K562 (cell line): ENCODE results near the gene CHMP3. TPM values are rescaled to one million over a fixed set of nuclear protein-coding genes. Genes with fewer than 3 reads are reported as not detected.

Source experiments
- ATF1 ChIP-seq, 2 experiments: fragments of 450-650 bp in 1 of 2; IDR thresholded peaks; 2 replicates each; pipeline ENCODE4 v1.6.1; 2016; ENCODE audit warnings: missing compliant biosample characterization in 1 of 2, missing genetic modification characterization in 1 of 2
- CBFA2T2 ChIP-seq: fragments of 450-650 bp; conservative IDR thresholded peaks from 2 replicates; pipeline ENCODE4 v1.6.1; 2017; ENCODE audit warnings: mild to moderate bottlenecking
- CREB1 ChIP-seq, 2 experiments: sonication (generic) in 1 of 2; formaldehyde crosslinking in 1 of 2; IDR thresholded peaks; 2 replicates each; pipeline versions ENCODE4 v1.6.1 to v1.8.0; 2012 to 2022; ENCODE audit warnings: inconsistent platforms in 1 of 2, mild to moderate bottlenecking in 1 of 2, missing genetic modification reagents in 1 of 2, moderate library complexity in 1 of 2
- CXXC5 ChIP-seq: fragments of 250-450 bp; sonication (Bioruptor Pico); IDR thresholded peaks from 2 replicates; pipeline ENCODE4 v1.8.0; 2022; ENCODE audit warnings: inconsistent platforms, mild to moderate bottlenecking, moderate library complexity
- FOXJ2 ChIP-seq: fragments of 200-800 bp; sonication (Bioruptor generic); IDR thresholded peaks from 2 replicates; pipeline ENCODE4 v1.6.1; 2016; ENCODE audit warnings: missing genetic modification characterization, missing compliant biosample characterization
- FOXM1 ChIP-seq, 2 experiments: fragments of 450-650 bp in 1 of 2; sonication (generic) in 1 of 2; formaldehyde crosslinking in 1 of 2; IDR thresholded peaks; 2 replicates each; pipeline versions ENCODE4 v1.6.1 to v1.9.0; 2017 to 2022; ENCODE audit warnings: low read depth in 2 of 2, mild to moderate bottlenecking in 2 of 2, missing genetic modification reagents in 1 of 2, moderate library complexity in 1 of 2
- FUS ChIP-seq: fragments of 200-400 bp; formaldehyde crosslinking; optimal IDR thresholded peaks from 2 replicates; pipeline ENCODE3; 2017; ENCODE audit warnings: low read depth, low read length
- GTF2A2 ChIP-seq: IDR thresholded peaks from 2 replicates; pipeline ENCODE4 v1.6.1; 2016; ENCODE audit warnings: mild to moderate bottlenecking, missing genetic modification characterization, missing compliant biosample characterization
- HCFC1 ChIP-seq: IDR thresholded peaks from 2 replicates; pipeline ENCODE4 v1.6.1; 2012; ENCODE audit warnings: low read depth, low read length, improper control_type of control experiment
- MXI1 ChIP-seq: IDR thresholded peaks from 2 replicates; pipeline ENCODE4 v1.6.1; 2011; ENCODE audit warnings: low read depth, mild to moderate bottlenecking, improper control_type of control experiment, low read length
- NR2C1 ChIP-seq, 2 experiments: fragments of 450-650 bp; IDR thresholded peaks; 2 replicates each; pipeline ENCODE4 v1.6.1; 2017; ENCODE audit warnings: mild to moderate bottlenecking in 2 of 2, antibody characterized with exemption in 1 of 2, inconsistent platforms in 1 of 2, missing compliant biosample characterization in 1 of 2, missing genetic modification characterization in 1 of 2
- PCBP2 ChIP-seq: fragments of 200-400 bp; formaldehyde crosslinking; IDR thresholded peaks from 2 replicates; pipeline ENCODE4 v1.6.1; 2018; ENCODE audit warnings: low read length, low read depth, mild to moderate bottlenecking, moderate library complexity; ENCODE audit not compliant: poor library complexity, severe bottlenecking
- PTTG1 ChIP-seq: fragments of 450-650 bp; IDR thresholded peaks from 2 replicates; pipeline ENCODE4 v1.6.1; 2016; ENCODE audit warnings: low read depth, mild to moderate bottlenecking, missing genetic modification characterization, missing compliant biosample characterization
- SP1 ChIP-seq: sonication (generic); formaldehyde crosslinking; IDR thresholded peaks from 2 replicates; pipeline ENCODE4 v1.8.1; 2022; ENCODE audit warnings: mild to moderate bottlenecking, missing genetic modification reagents
- SRSF1 ChIP-seq: fragments of 200-400 bp; formaldehyde crosslinking; IDR thresholded peaks from 2 replicates; pipeline ENCODE4 v1.6.1; 2017; ENCODE audit warnings: mild to moderate bottlenecking, low read depth, low read length, moderate library complexity
- TCFL5 ChIP-seq: fragments of 250-450 bp; sonication (Bioruptor Pico); conservative IDR thresholded peaks from 2 replicates; pipeline ENCODE4 v1.6.1; 2021; ENCODE audit warnings: mild to moderate bottlenecking, moderate library complexity, matching md5 sums
- TEAD4 ChIP-seq, 2 experiments: sonication (generic) in 1 of 2; formaldehyde crosslinking in 1 of 2; IDR thresholded peaks; 2 replicates each; pipeline versions ENCODE4 v1.6.1 to v1.8.0; 2012 to 2022; ENCODE audit warnings: borderline replicate concordance in 1 of 2, inconsistent platforms in 1 of 2, low read length in 1 of 2, mild to moderate bottlenecking in 1 of 2, missing genetic modification reagents in 1 of 2
- TSC22D4 ChIP-seq: fragments of 450-650 bp; IDR thresholded peaks from 2 replicates; pipeline ENCODE4 v1.6.1; 2016; ENCODE audit warnings: missing genetic modification characterization, missing biosample characterization, control low read depth
- ZNF232 ChIP-seq: sonication (generic); formaldehyde crosslinking; IDR thresholded peaks from 2 replicates; pipeline ENCODE4 v1.8.0; 2022; ENCODE audit warnings: mild to moderate bottlenecking, missing genetic modification reagents
- ZNF830 ChIP-seq: fragments of 250-450 bp; sonication (Bioruptor Pico); IDR thresholded peaks from 2 replicates; pipeline ENCODE4 v1.5.0; 2021; ENCODE audit warnings: mild to moderate bottlenecking
- polyA plus RNA-seq, 8 experiments: library from polyadenylated mRNA; depleted of rRNA in 4 of 8; stranded (reverse) in 5 of 8; unstranded in 3 of 8; fragments of >200 nt; fragmentation: Nextera tagmentation in 2 of 8; fragmentation: Illumina TruSeq in 1 of 8; extraction: Ambion mirVana in 2 of 8; extraction: Trizol in 1 of 8; gene quantifications; 2 replicates each; pipeline versions ENCODE4 v1.2.1 to v1.2.3, GENCODE V29; 2011 to 2014; ENCODE audit warnings: inconsistent platforms in 1 of 8, missing spikeins in 1 of 8
- total RNA-seq, 7 experiments: library from RNA; depleted of rRNA in 6 of 7; stranded (reverse); fragments of >200 nt in 6 of 7; fragmentation: Illumina TruSeq in 2 of 7; extraction: Trizol in 2 of 7; gene quantifications; 2 replicates each; pipeline versions ENCODE4 v1.2.1 to v1.2.3, GENCODE V29; 2011 to 2021; ENCODE audit warnings: low replicate concordance in 1 of 7
- TF ChIP-seq, protein P1 (sequence below): fragments of 250-450 bp; sonication (Bioruptor Pico); IDR thresholded peaks from 2 replicates; pipeline ENCODE4 v1.9.0; 2021; ENCODE audit warnings: mild to moderate bottlenecking
- TF ChIP-seq, protein P2 (sequence below): fragments of 450-650 bp; IDR thresholded peaks from 2 replicates; pipeline ENCODE4 v1.6.1; 2017; ENCODE audit warnings: antibody characterized with exemption
- TF ChIP-seq, protein P3 (sequence below): sonication (generic); formaldehyde crosslinking; IDR thresholded peaks from 2 replicates; pipeline ENCODE4 v1.4.0; 2020; ENCODE audit warnings: mild to moderate bottlenecking, missing genetic modification reagents

The CHMP3 gene
- total and polyA plus RNA-seq, 9 of the 15 experiments (the other 6 are each of a cell fraction or from before 2014, with no cell fraction given) = 20.6 to 52.5 (median 31.7) TPM

DNA sequence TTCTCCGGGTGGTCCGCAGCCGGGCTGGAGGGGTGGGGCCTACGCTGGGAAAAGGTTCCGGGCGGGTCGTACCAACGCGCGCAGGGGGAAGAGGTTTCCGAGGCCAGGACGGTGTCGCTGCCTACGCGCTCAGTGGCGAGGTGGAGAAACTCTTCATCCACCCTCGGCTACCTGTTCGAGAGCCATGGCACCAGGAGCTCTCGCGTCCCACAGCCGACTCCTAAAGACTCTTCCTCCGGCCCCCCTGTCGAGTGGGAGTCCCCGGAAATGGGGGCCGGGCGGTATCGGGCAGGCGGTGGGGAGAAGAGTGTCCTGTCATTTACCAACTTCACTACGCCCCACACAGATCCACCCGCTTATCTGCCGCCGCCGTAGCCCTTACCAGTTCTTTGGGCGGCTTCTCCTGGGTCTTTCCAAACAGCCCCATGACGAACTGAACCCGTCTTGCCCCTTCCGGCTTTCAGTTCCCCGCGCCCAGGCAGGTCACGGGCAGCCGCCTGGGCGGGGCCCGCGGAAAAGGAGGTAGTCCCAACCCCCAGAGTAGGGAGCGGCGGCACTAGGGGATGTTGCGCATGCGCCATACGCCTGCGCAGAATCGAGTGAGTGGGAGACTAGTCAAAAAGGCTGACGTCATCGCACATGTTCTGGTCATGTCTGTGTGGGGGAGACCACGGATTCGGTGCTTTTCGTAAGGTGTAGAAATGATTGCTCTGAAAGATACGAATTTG is at the start of gene CHMP3 (continued):
- TF ChIP-seq PTTG1 (tag) (no peak), CREB1 (IDR thresholded peaks at IDR 0.05) (peak; percentile 62), CREB1 (CRISPR knock-in tag; IDR thresholded peaks at IDR 0.05) (peak; percentile 77), FOXM1 (IDR thresholded peaks at IDR 0.05; ENCODE audit: low read depth) (peak; percentile 40; the same call in 1 of the 2 replicates), FOXM1 (CRISPR knock-in tag; IDR thresholded peaks at IDR 0.05; ENCODE audit: low read depth) (no peak), CBFA2T2 (0 out of 2 replicates have a peak, but pooled peaks have one; percentile 3), ATF1 (CRISPR knock-in tag; IDR thresholded peaks at IDR 0.05) (0 out of 2 replicates have a peak, but pooled peaks have one; percentile 19), ATF1 (tag; IDR thresholded peaks at IDR 0.05) (peak; percentile 97), NR2C1 (IDR thresholded peaks at IDR 0.05) (peak; percentile 87), NR2C1 (tag; IDR thresholded peaks at IDR 0.05) (peak; percentile 87), CXXC5 (peak; percentile 49), SRSF1 (no peak), SP1 (CRISPR knock-in tag) (peak; percentile 8; the same call in 1 of the 2 replicates), FUS (no peak), ZNF830 (CRISPR knock-in tag) (no peak), MXI1 (no peak), TSC22D4 (tag) (no peak), TCFL5 (CRISPR knock-in tag) (no peak), ZNF232 (CRISPR knock-in tag) (no peak), GTF2A2 (no peak), FOXJ2 (tag) (peak; percentile 55), TEAD4 (IDR thresholded peaks at IDR 0.05; ENCODE audit: low read length) (peak; percentile 34; the same call in 1 of the 2 replicates), TEAD4 (CRISPR knock-in tag; IDR thresholded peaks at IDR 0.05; ENCODE audit: borderline replicate concordance) (no peak), PCBP2 (no peak), HCFC1 (no peak)
- TF ChIP-seq, protein P1, sequence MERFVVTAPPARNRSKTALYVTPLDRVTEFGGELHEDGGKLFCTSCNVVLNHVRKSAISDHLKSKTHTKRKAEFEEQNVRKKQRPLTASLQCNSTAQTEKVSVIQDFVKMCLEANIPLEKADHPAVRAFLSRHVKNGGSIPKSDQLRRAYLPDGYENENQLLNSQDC (CRISPR knock-in tag) = no peak
- TF ChIP-seq, protein P2, sequence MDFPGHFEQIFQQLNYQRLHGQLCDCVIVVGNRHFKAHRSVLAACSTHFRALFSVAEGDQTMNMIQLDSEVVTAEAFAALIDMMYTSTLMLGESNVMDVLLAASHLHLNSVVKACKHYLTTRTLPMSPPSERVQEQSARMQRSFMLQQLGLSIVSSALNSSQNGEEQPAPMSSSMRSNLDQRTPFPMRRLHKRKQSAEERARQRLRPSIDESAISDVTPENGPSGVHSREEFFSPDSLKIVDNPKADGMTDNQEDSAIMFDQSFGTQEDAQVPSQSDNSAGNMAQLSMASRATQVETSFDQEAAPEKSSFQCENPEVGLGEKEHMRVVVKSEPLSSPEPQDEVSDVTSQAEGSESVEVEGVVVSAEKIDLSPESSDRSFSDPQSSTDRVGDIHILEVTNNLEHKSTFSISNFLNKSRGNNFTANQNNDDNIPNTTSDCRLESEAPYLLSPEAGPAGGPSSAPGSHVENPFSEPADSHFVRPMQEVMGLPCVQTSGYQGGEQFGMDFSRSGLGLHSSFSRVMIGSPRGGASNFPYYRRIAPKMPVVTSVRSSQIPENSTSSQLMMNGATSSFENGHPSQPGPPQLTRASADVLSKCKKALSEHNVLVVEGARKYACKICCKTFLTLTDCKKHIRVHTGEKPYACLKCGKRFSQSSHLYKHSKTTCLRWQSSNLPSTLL = peak; percentile 83
- TF ChIP-seq, protein P3, sequence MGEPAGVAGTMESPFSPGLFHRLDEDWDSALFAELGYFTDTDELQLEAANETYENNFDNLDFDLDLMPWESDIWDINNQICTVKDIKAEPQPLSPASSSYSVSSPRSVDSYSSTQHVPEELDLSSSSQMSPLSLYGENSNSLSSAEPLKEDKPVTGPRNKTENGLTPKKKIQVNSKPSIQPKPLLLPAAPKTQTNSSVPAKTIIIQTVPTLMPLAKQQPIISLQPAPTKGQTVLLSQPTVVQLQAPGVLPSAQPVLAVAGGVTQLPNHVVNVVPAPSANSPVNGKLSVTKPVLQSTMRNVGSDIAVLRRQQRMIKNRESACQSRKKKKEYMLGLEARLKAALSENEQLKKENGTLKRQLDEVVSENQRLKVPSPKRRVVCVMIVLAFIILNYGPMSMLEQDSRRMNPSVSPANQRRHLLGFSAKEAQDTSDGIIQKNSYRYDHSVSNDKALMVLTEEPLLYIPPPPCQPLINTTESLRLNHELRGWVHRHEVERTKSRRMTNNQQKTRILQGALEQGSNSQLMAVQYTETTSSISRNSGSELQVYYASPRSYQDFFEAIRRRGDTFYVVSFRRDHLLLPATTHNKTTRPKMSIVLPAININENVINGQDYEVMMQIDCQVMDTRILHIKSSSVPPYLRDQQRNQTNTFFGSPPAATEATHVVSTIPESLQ (CRISPR knock-in tag) = no peak; the same call in 1 of the 2 replicates
